Neural cell (in vitro differentiated cells): ENCODE measurements around the gene SHROOM2. TPM values are rescaled to one million over a fixed set of nuclear protein-coding genes. Genes with fewer than 3 reads are reported as not detected.

Experiments
- H2AFZ ChIP-seq: fragments of 200-600, 300-800 bp; sonication (generic), shearing (Covaris generic); 2 replicates; pipeline ENCODE4 v1.6.0; 2014; ENCODE audit warnings: low read depth, mild to moderate bottlenecking, antibody characterized with exemption, low read length, moderate library complexity
- H3F3A ChIP-seq: fragments of 200-600 bp; shearing (Covaris generic); 2 replicates; pipeline ENCODE4 v1.6.1; 2016; ENCODE audit warnings: mild to moderate bottlenecking, moderate library complexity, mixed read lengths, antibody characterized with exemption, low read length; ENCODE audit not compliant: insufficient read depth, poor library complexity, severe bottlenecking
- H3K27ac ChIP-seq: fragments of 200-600, 300-800 bp; sonication (generic), shearing (Covaris generic); 2 replicates; pipeline ENCODE4 v1.5.1; 2014; ENCODE audit warnings: mild to moderate bottlenecking, low read length, moderate library complexity
- H3K27me3 ChIP-seq: fragments of 300-800, 200-600 bp; sonication (generic), shearing (Covaris generic); 2 replicates; pipeline ENCODE4 v1.6.0; 2014; ENCODE audit warnings: mild to moderate bottlenecking, low read depth, low read length, moderate library complexity; ENCODE audit not compliant: insufficient read depth
- H3K36me3 ChIP-seq: fragments of 300-800, 200-600 bp; sonication (generic), shearing (Covaris generic); 2 replicates; pipeline ENCODE4 v1.5.1; 2014; ENCODE audit warnings: mild to moderate bottlenecking, antibody characterized with exemption, low read length, moderate library complexity; ENCODE audit not compliant: insufficient read depth
- H3K4me2 ChIP-seq: fragments of 300-800, 200-600 bp; sonication (generic), shearing (Covaris generic); 2 replicates; pipeline ENCODE4 v1.6.0; 2014; ENCODE audit warnings: mild to moderate bottlenecking, low read length
- H3K4me3 ChIP-seq: fragments of 300-800, 200-600 bp; sonication (generic), shearing (Covaris generic); 2 replicates; pipeline ENCODE4 v1.5.1; 2014; ENCODE audit warnings: mild to moderate bottlenecking, low read length, moderate library complexity
- H3K79me2 ChIP-seq: fragments of 200-600 bp; shearing (Covaris generic); replicated peaks from 2 replicates; pipeline ENCODE4 v1.6.0; 2014; ENCODE audit warnings: mild to moderate bottlenecking, low read length, moderate library complexity; ENCODE audit not compliant: insufficient read depth
- H3K9ac ChIP-seq: fragments of 300-800, 200-600 bp; sonication (generic), shearing (Covaris generic); 2 replicates; pipeline ENCODE4 v1.6.1; 2016; ENCODE audit warnings: mild to moderate bottlenecking, low read length, mixed read lengths
- H3K9me2 ChIP-seq: fragments of 200-600 bp; shearing (Covaris generic); 2 replicates; pipeline ENCODE4 v1.6.1; 2016; ENCODE audit warnings: mild to moderate bottlenecking, low read length, mixed read lengths; ENCODE audit not compliant: insufficient read depth
- H3K9me3 ChIP-seq: fragments of 200-600, 300-800 bp; sonication (generic), shearing (Covaris generic); 2 replicates; pipeline ENCODE4 v1.6.1; 2016; ENCODE audit warnings: mild to moderate bottlenecking, mixed run types, low read length, moderate library complexity, mixed read lengths
- H4K20me1 ChIP-seq: fragments of 200-600 bp; shearing (Covaris generic); 2 replicates; pipeline ENCODE4 v1.6.1; 2016; ENCODE audit warnings: mild to moderate bottlenecking, mixed run types; ENCODE audit not compliant: insufficient read depth
- EP300 ChIP-seq: fragments of 450-650 bp; conservative IDR thresholded peaks from 2 replicates; pipeline ENCODE4 v1.6.1; 2014; ENCODE audit warnings: antibody characterized with exemption, mild to moderate bottlenecking, moderate library complexity; ENCODE audit not compliant: poor library complexity, severe bottlenecking
- EZH2 ChIP-seq: fragments of 200-600, 300-800 bp; shearing (Covaris generic), sonication (generic); IDR thresholded peaks from 2 replicates; pipeline ENCODE4 v1.6.1; 2014; ENCODE audit warnings: antibody characterized with exemption, low read length, borderline replicate concordance, mild to moderate bottlenecking; ENCODE audit not compliant: insufficient read depth, poor library complexity, severe bottlenecking
- MXI1 ChIP-seq: fragments of 450-650 bp; conservative IDR thresholded peaks from 2 replicates; pipeline ENCODE4 v1.6.1; 2014; ENCODE audit warnings: antibody characterized with exemption, mild to moderate bottlenecking; ENCODE audit not compliant: poor library complexity, severe bottlenecking
- POLR2AphosphoS5 ChIP-seq: IDR thresholded peaks from 2 replicates; pipeline ENCODE4 v1.6.1; 2012
- RAD21 ChIP-seq: fragments of 450-650 bp; conservative IDR thresholded peaks from 2 replicates; pipeline ENCODE4 v1.6.1; 2014; ENCODE audit warnings: antibody characterized with exemption, mild to moderate bottlenecking, moderate library complexity
- SMC3 ChIP-seq: fragments of 450-650 bp; conservative IDR thresholded peaks from 2 replicates; pipeline ENCODE4 v1.6.1; 2014; ENCODE audit warnings: antibody characterized with exemption, mild to moderate bottlenecking, moderate library complexity; ENCODE audit not compliant: poor library complexity
- TAF1 ChIP-seq: IDR thresholded peaks from 2 replicates; pipeline ENCODE4 v1.6.1; 2012; ENCODE audit warnings: low read depth
- polyA plus RNA-seq: library from polyadenylated mRNA; depleted of rRNA; stranded (reverse); fragments of >200 nt; gene quantifications from 2 replicates; pipeline ENCODE4 v1.2.3, GENCODE V29; 2014
- TF ChIP-seq, protein P1 (sequence below): IDR thresholded peaks from 2 replicates; pipeline ENCODE4 v1.6.1; 2012; ENCODE audit warnings: borderline replicate concordance
- TF ChIP-seq, protein P2 (sequence below): fragments of 450-650 bp; IDR thresholded peaks from 2 replicates; pipeline ENCODE4 v1.5.1; 2014; ENCODE audit warnings: antibody characterized with exemption, mild to moderate bottlenecking, moderate library complexity; ENCODE audit not compliant: poor library complexity, severe bottlenecking

SHROOM2 gene
- polyA plus RNA-seq, 1 donor from 2014 or later, result 9.2 TPM

GRCh38 chrX:9992724-9993123 lies 206.5 kb downstream of the SHROOM2 start:
- Histone ChIP-seq H4K20me1 (no peaks in the 10 kb centered on the region), H3K9ac (no peak overlapping the region), H3K27ac (no peak overlapping the region), H3K79me2 (no peaks in the 10 kb centered on the region), H3K9me2 (no peaks in the 10 kb centered on the region), H3K27me3 (no peaks in the 10 kb centered on the region), H3K36me3 (no peaks in the 10 kb centered on the region), H3K4me2 (no peak overlapping the region), H3K9me3 (no peaks in the 10 kb centered on the region), H2AFZ (no peak overlapping the region), H3F3A (no peaks in the 10 kb centered on the region), H3K4me3 (no peak overlapping the region)
- TF ChIP-seq EZH2 (no peak), SMC3 (no peak), TAF1 (no peak), MXI1 (no peak), RAD21 (no peak), EP300 (no peak), POLR2AphosphoS5 (no peak)
- TF ChIP-seq, protein P1, sequence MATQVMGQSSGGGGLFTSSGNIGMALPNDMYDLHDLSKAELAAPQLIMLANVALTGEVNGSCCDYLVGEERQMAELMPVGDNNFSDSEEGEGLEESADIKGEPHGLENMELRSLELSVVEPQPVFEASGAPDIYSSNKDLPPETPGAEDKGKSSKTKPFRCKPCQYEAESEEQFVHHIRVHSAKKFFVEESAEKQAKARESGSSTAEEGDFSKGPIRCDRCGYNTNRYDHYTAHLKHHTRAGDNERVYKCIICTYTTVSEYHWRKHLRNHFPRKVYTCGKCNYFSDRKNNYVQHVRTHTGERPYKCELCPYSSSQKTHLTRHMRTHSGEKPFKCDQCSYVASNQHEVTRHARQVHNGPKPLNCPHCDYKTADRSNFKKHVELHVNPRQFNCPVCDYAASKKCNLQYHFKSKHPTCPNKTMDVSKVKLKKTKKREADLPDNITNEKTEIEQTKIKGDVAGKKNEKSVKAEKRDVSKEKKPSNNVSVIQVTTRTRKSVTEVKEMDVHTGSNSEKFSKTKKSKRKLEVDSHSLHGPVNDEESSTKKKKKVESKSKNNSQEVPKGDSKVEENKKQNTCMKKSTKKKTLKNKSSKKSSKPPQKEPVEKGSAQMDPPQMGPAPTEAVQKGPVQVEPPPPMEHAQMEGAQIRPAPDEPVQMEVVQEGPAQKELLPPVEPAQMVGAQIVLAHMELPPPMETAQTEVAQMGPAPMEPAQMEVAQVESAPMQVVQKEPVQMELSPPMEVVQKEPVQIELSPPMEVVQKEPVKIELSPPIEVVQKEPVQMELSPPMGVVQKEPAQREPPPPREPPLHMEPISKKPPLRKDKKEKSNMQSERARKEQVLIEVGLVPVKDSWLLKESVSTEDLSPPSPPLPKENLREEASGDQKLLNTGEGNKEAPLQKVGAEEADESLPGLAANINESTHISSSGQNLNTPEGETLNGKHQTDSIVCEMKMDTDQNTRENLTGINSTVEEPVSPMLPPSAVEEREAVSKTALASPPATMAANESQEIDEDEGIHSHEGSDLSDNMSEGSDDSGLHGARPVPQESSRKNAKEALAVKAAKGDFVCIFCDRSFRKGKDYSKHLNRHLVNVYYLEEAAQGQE, result no peak
- TF ChIP-seq, protein P2, sequence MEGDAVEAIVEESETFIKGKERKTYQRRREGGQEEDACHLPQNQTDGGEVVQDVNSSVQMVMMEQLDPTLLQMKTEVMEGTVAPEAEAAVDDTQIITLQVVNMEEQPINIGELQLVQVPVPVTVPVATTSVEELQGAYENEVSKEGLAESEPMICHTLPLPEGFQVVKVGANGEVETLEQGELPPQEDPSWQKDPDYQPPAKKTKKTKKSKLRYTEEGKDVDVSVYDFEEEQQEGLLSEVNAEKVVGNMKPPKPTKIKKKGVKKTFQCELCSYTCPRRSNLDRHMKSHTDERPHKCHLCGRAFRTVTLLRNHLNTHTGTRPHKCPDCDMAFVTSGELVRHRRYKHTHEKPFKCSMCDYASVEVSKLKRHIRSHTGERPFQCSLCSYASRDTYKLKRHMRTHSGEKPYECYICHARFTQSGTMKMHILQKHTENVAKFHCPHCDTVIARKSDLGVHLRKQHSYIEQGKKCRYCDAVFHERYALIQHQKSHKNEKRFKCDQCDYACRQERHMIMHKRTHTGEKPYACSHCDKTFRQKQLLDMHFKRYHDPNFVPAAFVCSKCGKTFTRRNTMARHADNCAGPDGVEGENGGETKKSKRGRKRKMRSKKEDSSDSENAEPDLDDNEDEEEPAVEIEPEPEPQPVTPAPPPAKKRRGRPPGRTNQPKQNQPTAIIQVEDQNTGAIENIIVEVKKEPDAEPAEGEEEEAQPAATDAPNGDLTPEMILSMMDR, result no peak

DNA sequence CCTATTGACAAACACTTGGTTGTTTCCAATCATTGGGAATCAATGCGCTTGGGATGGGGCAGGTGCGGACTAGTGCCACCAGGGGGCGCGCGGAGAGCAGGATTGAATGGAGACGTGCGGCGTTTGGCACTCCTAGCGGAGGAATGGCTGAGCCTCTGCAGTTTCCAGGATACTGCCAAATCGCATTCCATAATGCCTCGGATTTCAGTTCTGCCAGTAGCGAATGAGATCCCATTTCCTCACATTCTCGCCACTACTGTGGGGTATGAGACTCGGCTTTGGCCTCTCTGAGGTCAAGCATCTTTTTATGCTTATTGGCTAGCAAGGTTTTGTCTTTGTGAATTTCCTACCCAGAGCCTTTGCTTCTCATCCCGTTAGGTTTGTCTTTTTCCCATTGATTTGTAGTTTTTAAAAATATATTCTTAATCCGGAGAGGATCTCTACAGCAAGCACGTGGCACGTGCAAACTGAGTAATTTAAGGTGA lies 209.7 kb downstream of the SHROOM2 start:
- Histone ChIP-seq H3K9ac (no peak overlapping the region), H3K4me2 (no peak overlapping the region), H3K27ac (no peak overlapping the region), H3K79me2 (no peaks in the 10 kb centered on the region), H4K20me1 (no peaks in the 10 kb centered on the region), H3K9me2 (no peaks in the 10 kb centered on the region), H2AFZ (no peak overlapping the region), H3K4me3 (no peak overlapping the region), H3K27me3 (no peaks in the 10 kb centered on the region), H3K36me3 (no peaks in the 10 kb centered on the region), H3K9me3 (no peaks in the 10 kb centered on the region), H3F3A (no peaks in the 10 kb centered on the region)
- TF ChIP-seq, protein P1, result no peak
- TF ChIP-seq RAD21 (peak; percentile 49), SMC3 (peak; percentile 63), MXI1 (no peak)
- TF ChIP-seq, protein P2, result peak; percentile 57
